Measurements from ENCODE around the gene FKBP2.
"Not testable (repeated sequence)": the region's sequence is repeated elsewhere in the genome, so short reads cannot be mapped to it uniquely, and the experiment has no call there.

Gene FKBP2

DNA sequence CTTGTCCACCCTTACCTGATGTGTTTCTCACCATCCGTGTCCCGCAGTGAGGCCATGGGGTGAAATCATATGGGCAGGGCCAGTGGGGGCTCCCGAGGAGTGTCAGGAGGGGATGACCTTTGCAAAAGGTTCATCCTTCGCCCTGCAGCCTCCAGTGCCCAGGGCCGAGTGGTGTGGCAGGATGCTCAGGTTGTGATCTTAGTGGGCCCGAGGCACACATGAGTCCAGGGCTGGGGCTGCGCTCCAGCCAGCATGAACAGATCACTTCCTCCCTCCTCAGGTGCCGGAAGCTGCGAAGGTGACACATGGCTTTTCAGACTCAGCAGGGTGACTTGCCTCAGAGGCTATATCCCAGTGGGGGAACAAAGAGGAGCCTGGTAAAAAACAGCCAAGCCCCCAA is 2.8 kb upstream of the FKBP2 start:
- no peak overlapping the region for H3K4me3 ChIP-seq (ENCODE audit: low read length)
- DNase-seq (ENCODE audit: low read depth) = no peak
- peaks cover 36% of the 10 kb centered on the region for H3K4me1 ChIP-seq (ENCODE audit: control insufficient read depth, insufficient read depth, low read length)
- no peaks in the 10 kb centered on the region for H3K9me3 ChIP-seq (ENCODE audit: control insufficient read depth, low read length)
- peaks cover 22% of the 10 kb centered on the region for H3K36me3 ChIP-seq (ENCODE audit: control insufficient read depth, insufficient read depth, low read length, severe bottlenecking)
- H3K27me3 ChIP-seq (replicated peaks; ENCODE audit: control insufficient read depth, insufficient read depth, low read length) = no peaks in the 10 kb centered on the region
- H3K9ac ChIP-seq (ENCODE audit: low read length) = no peak overlapping the region

DNA sequence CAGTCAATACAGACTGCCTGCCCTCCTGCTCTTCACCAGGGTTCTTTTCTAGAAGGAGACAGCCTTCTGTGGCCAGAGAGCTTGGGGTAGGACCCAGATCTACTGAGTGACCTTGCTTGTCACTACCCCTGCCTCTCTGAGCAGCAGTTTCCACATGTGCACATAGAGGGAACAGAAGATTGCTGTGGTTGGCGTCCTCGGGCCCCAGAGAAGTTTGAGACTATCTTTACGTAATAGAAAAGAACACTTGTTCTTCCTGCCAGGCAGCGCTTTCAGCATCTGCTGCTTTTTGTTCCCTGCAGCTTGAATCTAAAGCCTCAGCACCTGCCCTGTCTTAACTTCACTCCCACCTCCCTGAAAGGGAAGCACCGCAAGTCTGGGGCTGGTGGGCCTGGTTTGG is 1.9 kb upstream of the FKBP2 start:
- Histone ChIP-seq H3K27me3 (replicated peaks; ENCODE audit: control insufficient read depth, insufficient read depth, low read length) (no peaks in the 10 kb centered on the region), H3K9me3 (ENCODE audit: control insufficient read depth, low read length) (no peaks in the 10 kb centered on the region), H3K4me3 (ENCODE audit: low read length) (no peak overlapping the region), H3K36me3 (ENCODE audit: control insufficient read depth, insufficient read depth, low read length, severe bottlenecking) (peaks cover 31% of the 10 kb centered on the region), H3K4me1 (ENCODE audit: control insufficient read depth, insufficient read depth, low read length) (peaks cover 38% of the 10 kb centered on the region), H3K9ac (ENCODE audit: low read length) (no peak overlapping the region)
- DNase-seq (ENCODE audit: low read depth) = no peak

DNA sequence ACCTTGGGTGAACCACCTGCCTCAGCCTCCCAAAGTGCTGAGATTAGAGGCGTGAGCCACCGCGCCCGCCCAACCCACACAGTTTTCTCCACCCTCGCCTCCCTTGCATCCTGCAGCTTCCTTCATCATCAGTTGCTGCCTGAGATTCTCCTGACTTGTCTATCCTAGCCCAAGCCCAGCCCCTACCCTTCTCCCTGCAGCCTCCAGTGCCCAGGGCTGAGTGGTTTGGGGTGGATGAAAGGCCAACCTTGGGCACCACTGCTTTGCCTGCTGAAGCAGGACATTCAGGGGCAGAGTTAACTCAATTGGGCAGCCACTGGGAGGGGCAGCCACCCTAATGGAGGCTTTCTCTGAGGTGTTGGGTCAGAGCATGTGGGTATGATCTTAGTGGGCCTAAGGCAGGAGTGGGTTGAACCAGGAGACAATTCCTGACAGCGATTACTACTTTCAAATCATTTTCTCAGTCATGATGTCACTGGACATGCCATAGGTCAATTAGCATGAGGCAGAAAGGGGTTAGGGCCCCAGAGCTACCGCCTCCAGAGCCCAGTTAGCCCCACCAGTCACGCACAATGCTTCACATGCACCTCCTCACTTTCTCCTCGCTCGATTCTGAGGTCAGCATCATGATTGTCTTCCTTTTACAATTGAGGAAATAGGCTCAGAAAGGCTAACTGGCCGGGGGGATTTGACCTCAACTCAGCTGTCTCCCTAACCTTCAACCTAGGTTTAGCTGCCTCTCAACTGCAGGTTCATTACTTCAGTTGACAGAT is 1.0 kb upstream of the FKBP2 start:
- H3K4me1 ChIP-seq (ENCODE audit: control insufficient read depth, insufficient read depth, low read length) = peaks cover 42% of the 10 kb centered on the region
- peak overlapping the region; percentile 96 for H3K9ac ChIP-seq (ENCODE audit: low read length)
- no peak for DNase-seq (ENCODE audit: low read depth)
- H3K9me3 ChIP-seq (ENCODE audit: control insufficient read depth, low read length) = no peaks in the 10 kb centered on the region
- H3K36me3 ChIP-seq (ENCODE audit: control insufficient read depth, insufficient read depth, low read length, severe bottlenecking) = peaks cover 34% of the 10 kb centered on the region
- peak overlapping the region; percentile 90 for H3K4me3 ChIP-seq (ENCODE audit: low read length)
- H3K27me3 ChIP-seq (replicated peaks; ENCODE audit: control insufficient read depth, insufficient read depth, low read length) = no peaks in the 10 kb centered on the region

DNA sequence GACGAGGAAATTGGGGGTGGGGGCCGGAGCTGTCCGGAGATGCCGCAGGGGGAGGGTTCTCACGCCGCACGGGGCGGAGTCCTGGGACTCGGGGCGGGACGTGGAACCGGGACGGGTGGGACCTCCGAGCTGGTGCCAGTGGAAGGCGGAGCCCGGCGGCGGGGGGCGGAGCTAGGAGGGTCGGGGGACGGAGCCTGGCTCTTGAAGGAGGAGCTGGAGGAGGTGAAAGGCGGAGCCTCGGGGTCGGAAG is 271 bp downstream of the FKBP2 start:
- no peaks in the 10 kb centered on the region for H3K9me3 ChIP-seq (ENCODE audit: control insufficient read depth, low read length)
- DNase-seq (ENCODE audit: low read depth) = peak; percentile 100
- H3K9ac ChIP-seq (ENCODE audit: low read length) = peak overlapping the region; percentile 96
- H3K27me3 ChIP-seq (replicated peaks; ENCODE audit: control insufficient read depth, insufficient read depth, low read length) = no peaks in the 10 kb centered on the region
- peaks cover 32% of the 10 kb centered on the region for H3K36me3 ChIP-seq (ENCODE audit: control insufficient read depth, insufficient read depth, low read length, severe bottlenecking)
- peaks cover 35% of the 10 kb centered on the region for H3K4me1 ChIP-seq (ENCODE audit: control insufficient read depth, insufficient read depth, low read length)
- H3K4me3 ChIP-seq (ENCODE audit: low read length) = peak overlapping the region; percentile 90

DNA sequence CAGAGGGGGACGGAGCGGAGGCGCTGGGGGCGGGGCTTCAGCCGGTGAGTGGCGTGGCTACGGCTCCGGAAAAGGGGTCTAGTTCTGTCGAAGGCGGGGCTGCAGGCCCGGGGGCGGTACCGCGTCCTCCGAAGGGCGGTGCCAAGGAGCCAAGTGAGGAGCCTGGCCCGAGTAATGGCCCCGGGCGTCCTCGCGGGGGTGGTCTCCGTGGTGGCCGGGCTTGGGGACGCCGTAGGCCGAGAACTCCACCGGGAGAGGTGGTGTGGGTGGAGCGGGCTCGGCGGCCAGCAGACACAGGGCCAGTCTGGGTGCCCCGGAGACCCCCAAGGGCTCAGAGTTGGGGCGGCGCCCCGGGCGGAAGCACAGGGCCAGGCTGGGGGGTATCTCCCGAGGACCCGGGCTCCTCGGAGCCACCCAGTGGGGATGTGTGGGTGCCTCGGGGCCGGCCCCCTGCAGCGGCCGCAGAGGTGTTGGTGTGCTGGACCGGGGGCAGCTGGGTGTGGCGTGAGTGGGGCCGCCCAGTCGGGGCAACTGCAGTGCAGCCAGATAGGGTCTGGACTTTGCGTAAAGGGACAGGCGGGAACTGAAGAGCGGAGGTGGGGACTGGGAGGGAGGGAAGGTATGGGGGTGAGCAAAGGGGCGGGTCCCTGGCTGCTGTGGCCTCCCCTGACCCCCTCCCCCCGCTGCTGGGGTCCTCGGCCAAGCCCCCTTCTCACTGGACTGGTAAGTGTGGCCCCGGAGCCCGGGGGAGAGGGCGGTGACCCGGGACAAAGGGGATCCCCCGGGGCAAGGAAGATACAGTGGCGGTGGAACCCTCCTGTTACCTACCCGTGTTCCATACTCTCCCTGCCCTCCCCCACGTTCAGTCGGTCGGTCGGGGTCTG is 838 bp downstream of the FKBP2 start:
- Histone ChIP-seq H3K9me3 (ENCODE audit: control insufficient read depth, low read length) (no peaks in the 10 kb centered on the region), H3K4me3 (ENCODE audit: low read length) (peak overlapping the region; percentile 90), H3K27me3 (replicated peaks; ENCODE audit: control insufficient read depth, insufficient read depth, low read length) (no peaks in the 10 kb centered on the region), H3K9ac (ENCODE audit: low read length) (peak overlapping the region; percentile 95), H3K4me1 (ENCODE audit: control insufficient read depth, insufficient read depth, low read length) (peaks cover 35% of the 10 kb centered on the region), H3K36me3 (ENCODE audit: control insufficient read depth, insufficient read depth, low read length, severe bottlenecking) (peaks cover 32% of the 10 kb centered on the region)
- peak; percentile 59 for DNase-seq (ENCODE audit: low read depth)

DNA sequence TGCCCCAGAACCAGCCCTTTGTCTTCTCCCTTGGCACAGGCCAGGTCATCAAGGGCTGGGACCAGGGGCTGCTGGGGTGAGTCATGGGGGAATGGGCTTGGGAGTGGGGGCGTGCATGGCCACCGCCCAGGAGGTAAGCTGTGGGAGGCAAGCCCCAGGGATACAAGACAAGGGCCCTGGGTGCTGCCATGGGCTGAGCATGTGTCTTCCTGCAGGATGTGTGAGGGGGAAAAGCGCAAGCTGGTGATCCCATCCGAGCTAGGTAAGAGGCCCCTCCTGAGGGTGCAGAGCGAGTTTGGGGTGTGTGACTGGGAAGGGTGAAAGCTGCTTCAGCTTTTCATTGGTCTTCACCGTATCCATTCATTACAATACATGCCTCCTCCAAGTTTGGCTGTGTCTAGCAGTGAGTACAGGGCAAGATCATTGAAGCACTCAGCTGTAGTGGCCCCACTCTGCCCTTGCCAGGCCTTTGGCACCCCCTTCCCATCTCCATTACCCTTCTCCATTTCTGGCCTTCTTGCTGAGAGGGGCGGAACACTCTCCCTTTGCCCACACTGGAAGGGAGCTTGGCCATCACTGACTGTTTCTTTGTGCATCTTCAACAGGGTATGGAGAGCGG is 2.5 kb downstream of the FKBP2 start:
- Histone ChIP-seq H3K27me3 (replicated peaks; ENCODE audit: control insufficient read depth, insufficient read depth, low read length) (no peaks in the 10 kb centered on the region), H3K36me3 (ENCODE audit: control insufficient read depth, insufficient read depth, low read length, severe bottlenecking) (peaks cover 21% of the 10 kb centered on the region), H3K9me3 (ENCODE audit: control insufficient read depth, low read length) (no peaks in the 10 kb centered on the region), H3K4me1 (ENCODE audit: control insufficient read depth, insufficient read depth, low read length) (peaks cover 43% of the 10 kb centered on the region), H3K4me3 (ENCODE audit: low read length) (peak overlapping the region; percentile 90), H3K9ac (ENCODE audit: low read length) (peak overlapping the region; percentile 95)
- no peak for DNase-seq (ENCODE audit: low read depth)

DNA sequence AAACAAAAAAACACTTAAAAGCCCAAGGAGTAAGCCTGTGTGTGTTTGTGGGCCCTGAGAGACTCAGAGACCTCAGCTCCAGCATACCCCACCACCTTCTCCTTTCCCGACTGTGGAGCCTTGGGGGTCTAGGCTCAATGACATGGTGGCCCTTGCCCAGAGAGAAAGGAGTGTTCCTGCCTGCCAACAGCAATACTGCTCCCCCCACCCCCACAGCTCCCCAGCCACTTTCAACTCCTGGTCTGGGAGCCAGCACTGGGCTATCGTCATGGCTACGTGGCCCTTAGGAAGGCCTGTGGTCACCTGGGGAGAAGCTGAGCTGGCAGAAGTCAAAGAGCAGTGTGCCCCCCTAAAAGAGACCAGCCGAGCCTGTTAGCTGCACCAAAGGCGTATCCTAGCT is 3.2 kb downstream of the FKBP2 start:
- H3K36me3 ChIP-seq (ENCODE audit: control insufficient read depth, insufficient read depth, low read length, severe bottlenecking) = peaks cover 14% of the 10 kb centered on the region
- H3K4me3 ChIP-seq (ENCODE audit: low read length) = no peak overlapping the region
- peak overlapping the region; percentile 34 for H3K9ac ChIP-seq (ENCODE audit: low read length)
- DNase-seq (ENCODE audit: low read depth) = no peak
- no peaks in the 10 kb centered on the region for H3K27me3 ChIP-seq (replicated peaks; ENCODE audit: control insufficient read depth, insufficient read depth, low read length)
- no peaks in the 10 kb centered on the region for H3K9me3 ChIP-seq (ENCODE audit: control insufficient read depth, low read length)
- peaks cover 43% of the 10 kb centered on the region for H3K4me1 ChIP-seq (ENCODE audit: control insufficient read depth, insufficient read depth, low read length)

DNA sequence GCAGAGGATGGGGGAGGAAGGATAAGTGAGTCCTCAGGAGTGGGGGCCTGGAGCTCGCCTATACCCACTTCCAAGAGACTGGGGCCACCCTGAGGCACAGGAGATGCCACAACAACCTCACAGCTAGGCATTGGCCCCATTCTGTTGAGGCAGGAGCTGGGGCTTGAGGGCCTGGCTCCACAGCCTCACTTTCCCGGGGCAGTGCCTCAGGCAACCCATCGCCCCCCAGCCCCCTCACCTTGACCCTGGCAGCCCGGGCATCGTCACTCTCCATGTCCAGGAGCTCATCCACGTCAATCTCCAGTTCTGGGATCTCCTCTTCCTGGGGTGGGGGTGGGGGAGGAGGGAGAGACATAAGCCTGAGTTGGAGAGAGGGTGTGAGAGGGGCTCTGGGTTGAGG is 4.1 kb downstream of the FKBP2 start:
- Histone ChIP-seq H3K9ac (ENCODE audit: low read length) (peak overlapping the region; percentile 98), H3K27me3 (replicated peaks; ENCODE audit: control insufficient read depth, insufficient read depth, low read length) (no peaks in the 10 kb centered on the region), H3K9me3 (ENCODE audit: control insufficient read depth, low read length) (no peaks in the 10 kb centered on the region), H3K4me3 (ENCODE audit: low read length) (peak overlapping the region; percentile 94), H3K4me1 (ENCODE audit: control insufficient read depth, insufficient read depth, low read length) (peaks cover 42% of the 10 kb centered on the region), H3K36me3 (ENCODE audit: control insufficient read depth, insufficient read depth, low read length, severe bottlenecking) (peaks cover 14% of the 10 kb centered on the region)
- DNase-seq (ENCODE audit: low read depth) = no peak

DNA sequence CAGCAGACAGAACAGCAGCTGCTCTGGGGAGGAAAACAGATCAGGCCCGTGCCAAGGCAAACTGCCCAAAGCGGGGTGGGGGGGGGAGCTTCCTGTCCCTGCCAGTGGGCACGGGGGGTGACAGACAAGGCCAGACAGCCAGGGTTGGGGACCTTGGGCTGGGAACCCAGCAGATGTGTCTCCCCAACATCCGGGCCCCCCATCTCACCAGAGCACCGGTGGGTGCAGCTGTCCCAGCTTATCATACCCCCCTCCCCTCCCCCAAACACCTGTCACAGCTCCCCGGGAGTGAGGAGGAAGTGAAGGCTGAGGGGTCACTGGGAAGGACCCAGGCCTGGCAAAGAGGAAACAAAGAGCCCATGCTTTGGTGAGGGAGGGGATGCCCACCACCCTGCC is 4.5 kb downstream of the FKBP2 start:
- H3K27me3 ChIP-seq (replicated peaks; ENCODE audit: control insufficient read depth, insufficient read depth, low read length) = no peaks in the 10 kb centered on the region
- H3K9ac ChIP-seq (ENCODE audit: low read length) = peak overlapping the region; percentile 98
- peaks cover 38% of the 10 kb centered on the region for H3K4me1 ChIP-seq (ENCODE audit: control insufficient read depth, insufficient read depth, low read length)
- DNase-seq (ENCODE audit: low read depth) = no peak
- H3K9me3 ChIP-seq (ENCODE audit: control insufficient read depth, low read length) = no peaks in the 10 kb centered on the region
- H3K36me3 ChIP-seq (ENCODE audit: control insufficient read depth, insufficient read depth, low read length, severe bottlenecking) = peaks cover 14% of the 10 kb centered on the region
- peak overlapping the region; percentile 94 for H3K4me3 ChIP-seq (ENCODE audit: low read length)

DNA sequence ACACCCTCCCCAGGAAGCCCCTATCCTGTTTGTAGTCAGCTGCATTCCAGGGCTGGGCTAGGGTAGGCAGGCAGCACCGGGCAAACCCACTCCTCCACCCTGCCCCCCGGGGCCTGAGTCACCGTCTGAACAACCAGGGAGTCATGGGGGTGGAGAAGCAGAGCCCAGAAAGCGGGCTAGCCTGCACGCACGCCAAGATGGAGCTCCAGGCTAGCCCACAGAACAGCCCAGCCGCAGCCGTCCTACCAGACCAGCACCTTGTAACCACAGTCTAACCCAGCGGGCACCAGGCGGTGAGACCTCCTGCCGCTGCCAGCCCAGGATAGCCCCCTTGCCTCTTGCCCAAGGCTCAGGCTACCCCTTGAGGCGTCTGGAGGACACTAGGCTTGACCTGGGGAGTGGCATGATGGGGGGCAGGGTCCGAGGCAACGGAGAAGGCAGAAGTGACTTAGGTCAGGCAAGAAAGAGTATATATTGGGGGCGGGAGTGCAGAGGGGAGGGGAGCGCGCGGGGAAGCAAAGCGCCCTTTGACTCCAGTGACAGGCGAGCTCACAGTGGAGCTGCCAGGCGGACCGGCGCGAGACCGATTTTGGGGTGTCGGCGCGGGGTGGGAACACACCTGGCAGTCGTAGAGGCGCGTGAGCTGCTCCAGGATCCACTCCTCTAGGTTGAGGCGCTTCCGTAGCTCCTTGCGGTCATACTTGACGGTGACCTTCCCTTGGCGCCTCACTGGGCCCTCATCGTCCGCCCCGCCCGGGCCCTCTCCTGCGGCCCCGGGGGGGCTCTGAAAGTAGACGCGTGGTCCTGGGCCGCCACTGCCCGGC is 5.1 kb downstream of the FKBP2 start:
- Histone ChIP-seq H3K9me3 (ENCODE audit: control insufficient read depth, low read length) (no peaks in the 10 kb centered on the region), H3K4me3 (ENCODE audit: low read length) (peak overlapping the region; percentile 94), H3K9ac (ENCODE audit: low read length) (peak overlapping the region; percentile 98), H3K27me3 (replicated peaks; ENCODE audit: control insufficient read depth, insufficient read depth, low read length) (no peaks in the 10 kb centered on the region), H3K4me1 (ENCODE audit: control insufficient read depth, insufficient read depth, low read length) (peaks cover 38% of the 10 kb centered on the region), H3K36me3 (ENCODE audit: control insufficient read depth, insufficient read depth, low read length, severe bottlenecking) (peaks cover 14% of the 10 kb centered on the region)
- peak; percentile 91 for DNase-seq (ENCODE audit: low read depth)

DNA sequence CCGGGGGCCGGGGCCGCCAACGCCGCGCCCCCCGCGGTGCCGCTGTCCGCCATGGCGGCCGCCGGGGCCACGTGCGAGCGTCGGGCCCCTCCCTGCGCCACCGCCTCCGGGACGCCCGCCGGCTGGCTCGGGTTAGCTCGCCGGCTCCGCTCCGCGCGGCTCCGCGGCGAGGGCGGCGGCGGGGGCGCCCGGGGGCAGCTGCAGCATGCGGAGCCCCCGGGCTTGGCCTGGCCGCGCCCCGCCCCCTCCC is 5.7 kb downstream of the FKBP2 start:
- H3K9me3 ChIP-seq (ENCODE audit: control insufficient read depth, low read length); DNase-seq (ENCODE audit: low read depth); H3K27me3 ChIP-seq (replicated peaks; ENCODE audit: control insufficient read depth, insufficient read depth, low read length): not testable (repeated sequence)
- peaks cover 38% of the 10 kb centered on the region for H3K4me1 ChIP-seq (ENCODE audit: control insufficient read depth, insufficient read depth, low read length)
- H3K36me3 ChIP-seq (ENCODE audit: control insufficient read depth, insufficient read depth, low read length, severe bottlenecking) = peaks cover 14% of the 10 kb centered on the region
- peak overlapping the region; percentile 98 for H3K9ac ChIP-seq (ENCODE audit: low read length)
- peak overlapping the region; percentile 94 for H3K4me3 ChIP-seq (ENCODE audit: low read length)

All from adipocyte (in vitro differentiated cells).